ENCODE data around the gene CNTFR. TPM values are rescaled to one million over a fixed set of nuclear protein-coding genes. Genes with fewer than 3 reads are reported as not detected.

The CNTFR gene
- total RNA-seq, 2 donors from 2014 or later, result 8.7 to 13.7 TPM

- Histone ChIP-seq H3K27ac (no peak overlapping the region), H3K4me3 (no peak overlapping the region), H3K36me3 (no peaks in the 10 kb centered on the region), H3K4me1 (ENCODE audit: control insufficient read depth in 1 of 2, low read depth in 2 of 2) (no peaks in the 10 kb centered on the region), H3K9me3 (no peaks in the 10 kb centered on the region), H3K27me3 (replicated peaks; ENCODE audit: insufficient read depth) (no peaks in the 10 kb centered on the region)
- DNase-seq (ENCODE audit: low spot score) (no peak), ATAC-seq (ENCODE audit: insufficient number of reproducible peaks, low FRiP score, low read depth) (no peak)
- no peak for TF ChIP-seq CTCF (IDR thresholded peaks at IDR 0.05)
These were observed 77.1 kb downstream of the CNTFR start for GRCh38 chr9:34512131-34513078.

GRCh38 chr9:34510497-34511468 is 78.7 kb downstream of the CNTFR start:
- DNase-seq (ENCODE audit: low spot score), result no peak
- ATAC-seq (ENCODE audit: insufficient number of reproducible peaks, low FRiP score, low read depth), result no peak
- Histone ChIP-seq H3K4me3 (no peak overlapping the region), H3K4me1 (ENCODE audit: control insufficient read depth in 1 of 2, low read depth in 2 of 2) (no peaks in the 10 kb centered on the region), H3K36me3 (no peaks in the 10 kb centered on the region), H3K27ac (no peak overlapping the region), H3K9me3 (no peaks in the 10 kb centered on the region), H3K27me3 (replicated peaks; ENCODE audit: insufficient read depth) (no peaks in the 10 kb centered on the region)
- TF ChIP-seq CTCF (IDR thresholded peaks at IDR 0.05), result no peak

- no peaks in the 10 kb centered on the region for H3K9me3 ChIP-seq
- no peaks in the 10 kb centered on the region for H3K27me3 ChIP-seq (replicated peaks; ENCODE audit: insufficient read depth)
- no peak overlapping the region for H3K27ac ChIP-seq
- H3K36me3 ChIP-seq, result no peaks in the 10 kb centered on the region
- no peaks in the 10 kb centered on the region for H3K4me1 ChIP-seq (ENCODE audit: control insufficient read depth in 1 of 2, low read depth in 2 of 2)
- DNase-seq (ENCODE audit: low spot score), result no peak
- no peak for TF ChIP-seq CTCF (IDR thresholded peaks at IDR 0.05)
- no peak for ATAC-seq (ENCODE audit: insufficient number of reproducible peaks, low FRiP score, low read depth)
- no peak overlapping the region for H3K4me3 ChIP-seq
These were observed 80.6 kb downstream of the CNTFR start for GRCh38 chr9:34508951-34509350.

GRCh38 chr9:34508463-34508862 is 81.1 kb downstream of the CNTFR start:
- ATAC-seq (ENCODE audit: insufficient number of reproducible peaks, low FRiP score, low read depth), result no peak

More at GRCh38 chr9:34508463-34508862, 81.1 kb downstream of the CNTFR start:
- H3K4me1 ChIP-seq (ENCODE audit: control insufficient read depth in 1 of 2, low read depth in 2 of 2), result peaks cover 0 to 3% of the 10 kb centered on the region in 2 donors
- no peak overlapping the region for H3K27ac ChIP-seq
- DNase-seq (ENCODE audit: low spot score), result no peak
- no peak overlapping the region for H3K4me3 ChIP-seq
- H3K36me3 ChIP-seq, result no peaks in the 10 kb centered on the region
- TF ChIP-seq CTCF (IDR thresholded peaks at IDR 0.05), result no peak
- H3K9me3 ChIP-seq, result no peaks in the 10 kb centered on the region
- no peaks in the 10 kb centered on the region for H3K27me3 ChIP-seq (replicated peaks; ENCODE audit: insufficient read depth)
